Testis (tissue), 3 donors: ENCODE results near the gene GCKR. TPM values are rescaled to one million over a fixed set of nuclear protein-coding genes. Genes with fewer than 3 reads are reported as not detected.

Experiments used
- DNase-seq: peaks from one replicate; pipeline ENCODE4 v3.0.0-alpha.2; 2019
- H3K27ac ChIP-seq, 2 donors: fragments of 200-600 bp; sonication (generic); one replicate each; pipeline ENCODE4 v1.5.1; 2019
- H3K27me3 ChIP-seq: fragments of 200-600 bp; sonication (generic); one replicate; pipeline ENCODE4 v1.5.1; 2019
- H3K36me3 ChIP-seq: fragments of 200-600 bp; sonication (generic); one replicate; pipeline ENCODE4 v1.5.1; 2017; ENCODE audit warnings: low read depth; ENCODE audit errors: missing control alignments
- H3K4me1 ChIP-seq: fragments of 200-600 bp; sonication (generic); one replicate; pipeline ENCODE4 v1.5.1; 2019
- H3K4me3 ChIP-seq, 2 donors: fragments of 200-600 bp; sonication (generic); one replicate each; pipeline ENCODE4 v1.5.1; 2017 to 2019
- H3K9me3 ChIP-seq: fragments of 200-600 bp; sonication (generic); one replicate; pipeline ENCODE4 v1.5.1; 2017
- POLR2A ChIP-seq: fragments of 450-650 bp; IDR thresholded peaks from one replicate; pipeline ENCODE4 v1.6.1; 2017; ENCODE audit warnings: antibody characterized with exemption, mild to moderate bottlenecking, moderate library complexity
- WGBS, 2 donors: methylation state at CpG; one replicate each; pipeline ENCODE4 v1.1.5; 2018; 5-methylcytosine and 5-hydroxymethylcytosine counted together
- intact Hi-C: fragments of 100-400 bp; cut with DNase I; formaldehyde crosslinking; loops from one replicate; pipeline ENCODE4 v1.15.1; 2023; ENCODE audit warnings: low total_unique reads
- polyA plus RNA-seq: library from polyadenylated mRNA; stranded (reverse); fragments of 350-450 nt; fragmentation: Illumina TruSeq; extraction: RNeasy Lipid Tissue Mini Kit (QIAGEN cat#74804); gene quantifications from one replicate; pipeline ENCODE4 v1.2.3, GENCODE V29; 2014; ENCODE audit warnings: low read depth, low replicate concordance; ENCODE audit not compliant: insufficient read depth
- total RNA-seq, 2 donors: library from RNA; depleted of rRNA; stranded (reverse); fragments of >200 nt; gene quantifications; one replicate each; pipeline ENCODE4 v1.2.3, GENCODE V29; 2016
- TF ChIP-seq, protein P1 (sequence below), 3 experiments: fragments of 450-650 bp in 2 of 3; fragments of 200-600 bp in 1 of 3; sonication (generic) in 1 of 3; IDR thresholded peaks; one replicate each; pipeline ENCODE4 v1.5.1; 2016 to 2019; ENCODE audit warnings: antibody characterized with exemption in 3 of 3, mild to moderate bottlenecking in 2 of 3, moderate library complexity in 1 of 3

GCKR gene
- total and polyA plus RNA-seq, 3 donors from 2014 or later: 2.3 to 4.9 (median 3.3) TPM

DNA sequence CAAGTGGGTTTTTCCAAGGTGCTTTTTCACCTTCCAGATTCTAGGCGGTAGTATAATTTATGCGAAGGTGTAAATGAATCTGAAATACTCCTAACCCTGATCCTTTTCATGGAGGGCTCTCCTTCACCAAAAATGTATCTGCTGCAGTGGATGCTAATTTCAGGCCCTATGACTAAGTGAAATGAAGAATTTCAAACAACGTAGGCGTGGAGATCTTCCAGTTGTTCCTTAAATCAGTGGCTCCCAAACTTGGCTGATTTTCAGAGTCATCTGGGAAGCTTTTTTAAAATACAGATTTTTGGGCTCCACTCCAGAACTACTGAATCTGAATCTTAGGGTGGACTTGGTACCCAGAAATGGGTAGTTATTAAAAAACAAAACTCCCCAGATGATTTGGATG is 5.5 kb downstream of the GCKR start:
- Histone ChIP-seq H3K9me3 (no peaks in the 10 kb centered on the region), H3K27ac (no peak overlapping the region), H3K36me3 (no peaks in the 10 kb centered on the region), H3K27me3 (no peaks in the 10 kb centered on the region), H3K4me3 (no peak overlapping the region), H3K4me1 (no peaks in the 10 kb centered on the region)
- intact Hi-C loops: no loop called here
- 83 to 90% methylated on average over 4 of the region's 4 CpGs for WGBS, 2 donors
- DNase-seq: no peak
- TF ChIP-seq, protein P1, sequence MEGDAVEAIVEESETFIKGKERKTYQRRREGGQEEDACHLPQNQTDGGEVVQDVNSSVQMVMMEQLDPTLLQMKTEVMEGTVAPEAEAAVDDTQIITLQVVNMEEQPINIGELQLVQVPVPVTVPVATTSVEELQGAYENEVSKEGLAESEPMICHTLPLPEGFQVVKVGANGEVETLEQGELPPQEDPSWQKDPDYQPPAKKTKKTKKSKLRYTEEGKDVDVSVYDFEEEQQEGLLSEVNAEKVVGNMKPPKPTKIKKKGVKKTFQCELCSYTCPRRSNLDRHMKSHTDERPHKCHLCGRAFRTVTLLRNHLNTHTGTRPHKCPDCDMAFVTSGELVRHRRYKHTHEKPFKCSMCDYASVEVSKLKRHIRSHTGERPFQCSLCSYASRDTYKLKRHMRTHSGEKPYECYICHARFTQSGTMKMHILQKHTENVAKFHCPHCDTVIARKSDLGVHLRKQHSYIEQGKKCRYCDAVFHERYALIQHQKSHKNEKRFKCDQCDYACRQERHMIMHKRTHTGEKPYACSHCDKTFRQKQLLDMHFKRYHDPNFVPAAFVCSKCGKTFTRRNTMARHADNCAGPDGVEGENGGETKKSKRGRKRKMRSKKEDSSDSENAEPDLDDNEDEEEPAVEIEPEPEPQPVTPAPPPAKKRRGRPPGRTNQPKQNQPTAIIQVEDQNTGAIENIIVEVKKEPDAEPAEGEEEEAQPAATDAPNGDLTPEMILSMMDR (IDR thresholded peaks at IDR 0.05): no peak
- TF ChIP-seq POLR2A: no peak

DNA sequence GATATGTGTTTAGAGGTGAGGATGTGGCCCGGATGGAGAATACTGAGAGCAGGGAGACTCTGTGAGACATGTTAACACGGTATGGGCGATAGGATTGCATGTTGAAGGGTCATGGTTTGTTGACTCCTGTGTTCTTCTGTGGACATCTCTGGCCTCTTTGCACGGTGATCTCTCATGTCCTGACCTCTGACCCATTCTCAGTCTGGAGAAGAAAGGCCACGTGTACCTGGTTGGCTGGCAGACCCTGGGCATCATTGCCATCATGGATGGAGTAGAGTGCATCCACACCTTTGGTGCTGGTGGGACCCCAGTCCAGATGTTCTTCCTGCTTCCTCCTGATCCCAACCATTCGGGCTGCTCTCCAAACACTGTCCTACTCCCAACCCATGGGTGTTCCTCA is 9.9 kb downstream of the GCKR start:
- no peak overlapping the region for H3K4me3 ChIP-seq
- H3K9me3 ChIP-seq: no peaks in the 10 kb centered on the region
- H3K4me1 ChIP-seq: no peaks in the 10 kb centered on the region
- no peaks in the 10 kb centered on the region for H3K27me3 ChIP-seq
- intact Hi-C loops: no loop called here
- no peak for TF ChIP-seq POLR2A
- TF ChIP-seq, protein P1 (IDR thresholded peaks at IDR 0.05): no peak
- H3K36me3 ChIP-seq: no peaks in the 10 kb centered on the region
- 86 to 90% methylated on average over 6 of the region's 6 CpGs for WGBS, 2 donors
- H3K27ac ChIP-seq: no peak overlapping the region
- no peak for DNase-seq

DNA sequence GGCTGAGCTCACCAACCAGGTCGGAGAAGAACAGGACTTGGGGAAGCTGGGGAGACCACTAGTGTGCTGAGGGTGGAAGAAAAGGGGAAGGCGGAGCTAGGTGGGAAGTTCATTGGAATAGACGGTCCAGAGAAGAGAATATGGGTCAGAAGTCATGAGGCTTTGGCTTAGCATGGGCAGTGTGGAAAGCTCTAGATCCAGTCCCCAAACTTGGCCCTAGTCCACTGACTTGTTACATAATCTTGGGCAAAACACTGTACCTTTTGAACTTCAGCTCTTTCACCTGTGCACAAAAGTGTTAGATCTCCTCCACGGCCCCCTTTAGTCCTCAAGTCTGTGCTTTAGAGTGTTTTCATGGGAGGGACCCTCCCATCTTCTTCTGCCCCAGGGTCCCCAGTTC is 10.7 kb downstream of the GCKR start:
- Histone ChIP-seq H3K9me3 (no peaks in the 10 kb centered on the region), H3K36me3 (no peaks in the 10 kb centered on the region), H3K4me1 (no peaks in the 10 kb centered on the region), H3K4me3 (no peak overlapping the region), H3K27me3 (no peaks in the 10 kb centered on the region), H3K27ac (no peak overlapping the region)
- no peak for TF ChIP-seq POLR2A
- TF ChIP-seq, protein P1 (IDR thresholded peaks at IDR 0.05): no peak
- no peak for DNase-seq
- intact Hi-C loops: no loop called here
- WGBS, 2 donors: 81 to 90% methylated on average over 4 of the region's 4 CpGs

DNA sequence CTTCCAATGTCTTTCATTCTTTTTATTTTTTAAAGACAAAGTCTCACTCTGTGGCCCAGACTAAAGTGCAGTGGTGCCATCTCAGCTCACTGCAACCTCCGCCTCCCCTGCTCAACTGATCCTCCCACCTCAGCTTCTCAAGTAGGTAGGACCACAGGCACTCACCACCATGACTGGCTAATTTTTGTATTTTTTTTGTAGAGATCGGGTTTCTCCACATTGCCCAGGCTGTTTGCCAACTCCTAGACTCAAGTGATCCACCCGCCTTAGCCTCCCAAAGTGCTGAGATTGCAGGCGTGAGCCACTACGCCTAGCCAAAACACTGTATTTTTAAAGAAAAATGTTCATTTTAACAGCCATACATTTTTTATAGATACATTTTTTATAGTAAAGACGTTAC is 12.7 kb downstream of the GCKR start:
- Histone ChIP-seq H3K27me3 (no peaks in the 10 kb centered on the region), H3K4me1 (no peaks in the 10 kb centered on the region), H3K4me3 (no peak overlapping the region), H3K36me3 (no peaks in the 10 kb centered on the region), H3K9me3 (no peaks in the 10 kb centered on the region), H3K27ac (no peak overlapping the region)
- no peak for DNase-seq
- intact Hi-C loops: no loop called here
- WGBS, 2 donors: 49 to 56% methylated on average over 6 of the region's 6 CpGs
- TF ChIP-seq POLR2A: no peak
- TF ChIP-seq, protein P1 (IDR thresholded peaks at IDR 0.05): no peak

DNA sequence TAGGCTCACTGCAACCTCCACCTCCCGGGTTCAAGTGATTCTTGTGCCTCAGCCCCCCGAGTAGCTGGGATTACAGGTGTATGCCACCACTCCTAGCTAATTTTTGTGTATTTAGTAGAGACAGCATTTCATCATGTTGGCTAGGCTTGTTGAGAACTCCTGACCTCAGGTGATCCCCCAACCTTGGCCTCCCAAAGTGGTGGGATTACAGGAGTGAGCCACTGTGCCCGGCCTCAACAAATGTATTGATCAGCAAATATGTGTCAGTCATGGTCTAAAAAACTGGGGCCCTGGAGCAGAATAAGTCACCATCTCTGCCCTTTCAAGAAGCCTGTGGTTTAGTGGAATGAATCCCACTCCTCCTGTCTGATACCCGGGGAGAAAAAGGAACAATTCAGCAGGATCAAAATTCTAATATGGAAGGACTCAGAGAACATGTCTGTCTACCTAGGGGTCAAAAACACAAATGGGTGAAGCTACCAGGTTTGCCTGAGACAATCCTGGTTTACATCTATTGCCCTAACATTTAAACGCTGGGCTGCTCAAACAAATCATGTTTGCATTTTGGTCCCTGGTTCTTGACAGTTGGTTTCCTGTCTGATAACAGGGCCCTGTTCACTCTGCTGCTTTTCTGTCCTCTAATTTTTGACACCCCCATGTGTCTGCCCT is 21.6 kb downstream of the GCKR start:
- whole genome bisulfite sequencing, 2 donors: 83 to 84% methylated on average over 5 of the region's 5 CpGs
- Histone ChIP-seq H3K9me3 (no peaks in the 10 kb centered on the region), H3K27me3 (no peaks in the 10 kb centered on the region), H3K4me3 (no peak overlapping the region), H3K36me3 (no peaks in the 10 kb centered on the region), H3K27ac (no peak overlapping the region), H3K4me1 (no peaks in the 10 kb centered on the region)
- intact Hi-C loops: no loop called here
- TF ChIP-seq, protein P1 (IDR thresholded peaks at IDR 0.05): no peak
- TF ChIP-seq POLR2A: no peak
- no peak for DNase-seq
